ENCODE measurements around the gene PHETA1. TPM values are rescaled to one million over a fixed set of nuclear protein-coding genes. Genes with fewer than 3 reads are reported as not detected.
A peak's percentile ranks its signal among the peaks of the same experiment; 100 is the strongest.

The PHETA1 gene
- total and polyA plus RNA-seq, 2 of the 13 experiments (the other 11 are each of a cell fraction or from before 2014, with no cell fraction given): 11.3 to 20.8 TPM

DNA sequence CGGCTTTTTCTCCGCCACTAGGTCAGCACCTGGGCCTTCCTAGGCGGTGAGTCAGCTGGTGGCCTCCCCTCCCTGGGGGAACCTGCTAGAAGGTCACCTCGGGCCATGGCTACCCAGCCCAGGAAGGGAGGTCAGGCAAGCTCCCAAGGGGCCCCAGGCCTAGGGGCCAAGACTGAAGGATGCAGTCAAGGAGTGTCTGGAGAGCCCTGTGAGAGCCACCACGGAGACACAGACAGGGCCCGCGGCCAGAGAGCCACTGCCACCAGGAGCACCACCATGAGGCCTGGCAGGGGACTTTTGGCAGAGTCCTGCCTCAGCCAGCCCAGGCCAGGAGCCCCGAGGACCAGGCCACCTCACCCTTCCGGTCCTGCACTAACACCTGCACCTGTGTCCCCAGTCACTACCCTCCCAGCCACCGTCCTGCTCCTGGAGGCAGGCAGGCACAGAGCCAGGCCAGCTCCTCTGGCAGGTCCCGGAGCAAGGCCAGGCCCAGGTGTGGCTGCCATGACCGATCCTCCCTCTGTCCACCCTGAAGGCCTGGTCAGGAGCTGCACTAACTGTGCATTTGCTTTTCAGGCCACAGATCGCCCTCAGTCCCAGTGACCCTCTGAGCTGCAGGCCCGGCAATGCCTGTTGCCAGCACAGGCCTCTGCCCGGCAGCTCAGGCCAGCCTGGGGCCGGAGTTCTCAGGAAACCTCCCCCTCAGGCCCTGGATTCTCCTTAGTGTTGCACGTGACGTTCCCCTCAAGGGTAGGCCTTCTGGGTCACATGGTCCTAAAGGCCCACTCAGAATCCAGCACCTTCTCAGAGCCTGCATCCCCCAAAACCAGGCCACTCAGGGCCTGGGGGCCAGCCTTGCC lies 6.9 kb downstream of the PHETA1 start (continued):
- TF ChIP-seq, protein P1, sequence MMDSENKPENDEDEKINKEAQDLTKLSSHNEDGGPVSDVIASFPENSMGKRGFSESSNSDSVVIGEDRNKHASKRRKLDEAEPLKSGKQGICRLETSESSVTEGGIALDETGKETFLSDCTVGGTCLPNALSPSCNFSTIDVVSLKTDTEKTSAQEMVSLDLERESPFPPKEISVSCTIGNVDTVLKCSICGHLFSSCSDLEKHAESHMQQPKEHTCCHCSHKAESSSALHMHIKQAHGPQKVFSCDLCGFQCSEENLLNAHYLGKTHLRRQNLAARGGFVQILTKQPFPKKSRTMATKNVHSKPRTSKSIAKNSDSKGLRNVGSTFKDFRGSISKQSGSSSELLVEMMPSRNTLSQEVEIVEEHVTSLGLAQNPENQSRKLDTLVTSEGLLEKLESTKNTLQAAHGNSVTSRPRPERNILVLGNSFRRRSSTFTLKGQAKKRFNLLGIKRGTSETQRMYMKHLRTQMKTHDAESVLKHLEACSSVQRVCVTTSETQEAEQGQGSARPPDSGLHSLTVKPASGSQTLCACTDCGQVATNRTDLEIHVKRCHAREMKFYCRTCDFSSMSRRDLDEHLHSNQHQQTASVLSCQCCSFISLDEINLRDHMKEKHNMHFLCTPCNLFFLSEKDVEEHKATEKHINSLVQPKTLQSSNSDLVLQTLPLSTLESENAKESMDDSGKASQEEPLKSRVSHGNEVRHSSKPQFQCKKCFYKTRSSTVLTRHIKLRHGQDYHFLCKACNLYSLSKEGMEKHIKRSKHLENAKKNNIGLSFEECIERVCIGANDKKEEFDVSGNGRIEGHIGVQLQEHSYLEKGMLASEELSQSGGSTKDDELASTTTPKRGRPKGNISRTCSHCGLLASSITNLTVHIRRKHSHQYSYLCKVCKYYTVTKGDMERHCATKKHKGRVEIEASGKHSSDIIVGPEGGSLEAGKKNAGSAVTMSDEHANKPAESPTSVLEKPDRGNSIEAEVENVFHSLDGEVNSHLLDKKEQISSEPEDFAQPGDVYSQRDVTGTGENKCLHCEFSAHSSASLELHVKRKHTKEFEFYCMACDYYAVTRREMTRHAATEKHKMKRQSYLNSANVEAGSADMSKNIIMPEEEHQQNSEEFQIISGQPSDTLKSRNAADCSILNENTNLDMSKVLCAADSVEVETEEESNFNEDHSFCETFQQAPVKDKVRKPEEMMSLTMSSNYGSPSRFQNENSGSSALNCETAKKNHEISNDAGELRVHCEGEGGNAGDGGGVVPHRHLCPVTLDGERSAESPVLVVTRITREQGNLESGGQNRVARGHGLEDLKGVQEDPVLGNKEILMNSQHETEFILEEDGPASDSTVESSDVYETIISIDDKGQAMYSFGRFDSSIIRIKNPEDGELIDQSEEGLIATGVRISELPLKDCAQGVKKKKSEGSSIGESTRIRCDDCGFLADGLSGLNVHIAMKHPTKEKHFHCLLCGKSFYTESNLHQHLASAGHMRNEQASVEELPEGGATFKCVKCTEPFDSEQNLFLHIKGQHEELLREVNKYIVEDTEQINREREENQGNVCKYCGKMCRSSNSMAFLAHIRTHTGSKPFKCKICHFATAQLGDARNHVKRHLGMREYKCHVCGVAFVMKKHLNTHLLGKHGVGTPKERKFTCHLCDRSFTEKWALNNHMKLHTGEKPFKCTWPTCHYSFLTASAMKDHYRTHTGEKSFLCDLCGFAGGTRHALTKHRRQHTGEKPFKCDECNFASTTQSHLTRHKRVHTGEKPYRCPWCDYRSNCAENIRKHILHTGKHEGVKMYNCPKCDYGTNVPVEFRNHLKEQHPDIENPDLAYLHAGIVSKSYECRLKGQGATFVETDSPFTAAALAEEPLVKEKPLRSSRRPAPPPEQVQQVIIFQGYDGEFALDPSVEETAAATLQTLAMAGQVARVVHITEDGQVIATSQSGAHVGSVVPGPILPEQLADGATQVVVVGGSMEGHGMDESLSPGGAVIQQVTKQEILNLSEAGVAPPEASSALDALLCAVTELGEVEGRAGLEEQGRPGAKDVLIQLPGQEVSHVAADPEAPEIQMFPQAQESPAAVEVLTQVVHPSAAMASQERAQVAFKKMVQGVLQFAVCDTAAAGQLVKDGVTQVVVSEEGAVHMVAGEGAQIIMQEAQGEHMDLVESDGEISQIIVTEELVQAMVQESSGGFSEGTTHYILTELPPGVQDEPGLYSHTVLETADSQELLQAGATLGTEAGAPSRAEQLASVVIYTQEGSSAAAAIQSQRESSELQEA (CRISPR knock-in tag; IDR thresholded peaks at IDR 0.05; ENCODE audit: not compliant biosample characterization): no peak
- peak; percentile 94 for TF ChIP-seq RXRA (CRISPR knock-in tag; IDR thresholded peaks at IDR 0.05)
- TF ChIP-seq, protein P2, sequence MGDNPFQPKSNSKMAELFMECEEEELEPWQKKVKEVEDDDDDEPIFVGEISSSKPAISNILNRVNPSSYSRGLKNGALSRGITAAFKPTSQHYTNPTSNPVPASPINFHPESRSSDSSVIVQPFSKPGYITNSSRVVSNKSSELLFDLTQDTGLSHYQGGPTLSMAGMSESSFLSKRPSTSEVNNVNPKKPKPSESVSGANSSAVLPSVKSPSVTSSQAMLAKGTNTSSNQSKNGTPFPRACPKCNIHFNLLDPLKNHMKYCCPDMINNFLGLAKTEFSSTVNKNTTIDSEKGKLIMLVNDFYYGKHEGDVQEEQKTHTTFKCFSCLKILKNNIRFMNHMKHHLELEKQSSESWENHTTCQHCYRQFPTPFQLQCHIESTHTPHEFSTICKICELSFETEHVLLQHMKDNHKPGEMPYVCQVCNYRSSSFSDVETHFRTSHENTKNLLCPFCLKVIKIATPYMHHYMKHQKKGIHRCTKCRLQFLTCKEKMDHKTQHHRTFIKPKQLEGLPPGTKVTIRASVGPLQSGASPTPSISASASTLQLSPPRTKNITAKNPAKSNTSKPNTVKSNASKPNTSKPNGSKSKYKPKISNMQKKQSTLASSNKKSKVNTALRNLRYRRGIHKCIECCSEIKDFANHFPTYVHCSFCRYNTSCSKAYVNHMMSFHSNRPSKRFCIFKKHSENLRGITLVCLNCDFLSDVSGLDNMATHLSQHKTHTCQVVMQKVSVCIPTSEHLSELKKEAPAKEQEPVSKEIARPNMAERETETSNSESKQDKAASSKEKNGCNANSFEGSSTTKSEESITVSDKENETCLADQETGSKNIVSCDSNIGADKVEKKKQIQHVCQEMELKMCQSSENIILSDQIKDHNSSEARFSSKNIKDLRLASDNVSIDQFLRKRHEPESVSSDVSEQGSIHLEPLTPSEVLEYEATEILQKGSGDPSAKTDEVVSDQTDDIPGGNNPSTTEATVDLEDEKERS (CRISPR knock-in tag; IDR thresholded peaks at IDR 0.05): no peak
- TF ChIP-seq HDAC2 (CRISPR knock-in tag; IDR thresholded peaks at IDR 0.05): no peak
- TF ChIP-seq ZNF143 (CRISPR knock-in tag; IDR thresholded peaks at IDR 0.05): no peak
- no peak for TF ChIP-seq ZSCAN31 (CRISPR knock-in tag; IDR thresholded peaks at IDR 0.05; ENCODE audit: low read depth)
- TF ChIP-seq, protein P3, sequence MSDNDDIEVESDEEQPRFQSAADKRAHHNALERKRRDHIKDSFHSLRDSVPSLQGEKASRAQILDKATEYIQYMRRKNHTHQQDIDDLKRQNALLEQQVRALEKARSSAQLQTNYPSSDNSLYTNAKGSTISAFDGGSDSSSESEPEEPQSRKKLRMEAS (IDR thresholded peaks at IDR 0.05): no peak
- TF ChIP-seq CBX2 (IDR thresholded peaks at IDR 0.05; ENCODE audit: low read depth, low read length): no peak
- TF ChIP-seq CBX2 (CRISPR knock-in tag; IDR thresholded peaks at IDR 0.05; ENCODE audit: low read depth): no peak
- no peak for TF ChIP-seq ZNF629 (CRISPR knock-in tag; conservative IDR thresholded peaks at IDR 0.05)
- TF ChIP-seq, protein P4, sequence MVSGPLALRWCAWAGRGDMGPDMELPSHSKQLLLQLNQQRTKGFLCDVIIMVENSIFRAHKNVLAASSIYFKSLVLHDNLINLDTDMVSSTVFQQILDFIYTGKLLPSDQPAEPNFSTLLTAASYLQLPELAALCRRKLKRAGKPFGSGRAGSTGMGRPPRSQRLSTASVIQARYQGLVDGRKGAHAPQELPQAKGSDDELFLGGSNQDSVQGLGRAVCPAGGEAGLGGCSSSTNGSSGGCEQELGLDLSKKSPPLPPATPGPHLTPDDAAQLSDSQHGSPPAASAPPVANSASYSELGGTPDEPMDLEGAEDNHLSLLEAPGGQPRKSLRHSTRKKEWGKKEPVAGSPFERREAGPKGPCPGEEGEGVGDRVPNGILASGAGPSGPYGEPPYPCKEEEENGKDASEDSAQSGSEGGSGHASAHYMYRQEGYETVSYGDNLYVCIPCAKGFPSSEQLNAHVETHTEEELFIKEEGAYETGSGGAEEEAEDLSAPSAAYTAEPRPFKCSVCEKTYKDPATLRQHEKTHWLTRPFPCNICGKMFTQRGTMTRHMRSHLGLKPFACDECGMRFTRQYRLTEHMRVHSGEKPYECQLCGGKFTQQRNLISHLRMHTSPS (CRISPR knock-in tag; IDR thresholded peaks at IDR 0.05; ENCODE audit: low read depth): peak; percentile 44; the same call in 1 of the 2 replicates
- TF ChIP-seq RBFOX2 (IDR thresholded peaks at IDR 0.05; ENCODE audit: low read depth, low read length): peak; percentile 30; the same call in 1 of the 2 replicates
- peak; percentile 27 for TF ChIP-seq ASH2L (IDR thresholded peaks at IDR 0.05; ENCODE audit: insufficient read length, low read depth, low read length)
- TF ChIP-seq HDAC1 (CRISPR knock-in tag; IDR thresholded peaks at IDR 0.05): no peak; the same call in 1 of the 2 replicates
- TF ChIP-seq PHF21A (CRISPR knock-in tag; IDR thresholded peaks at IDR 0.05): peak; percentile 14; the same call in 1 of the 2 replicates
